SK-N-MC (cell line): Measurements from ENCODE around the gene KIF21B.

Experiments used
- DNase-seq: peaks from one replicate; pipeline ENCODE4 v3.0.0-alpha.2; 2011; ENCODE audit warnings: low read depth, low spot score
- H3K27ac ChIP-seq: fragments of 200-600 bp; sonication (generic); 2 replicates; pipeline ENCODE4 v1.5.1; 2016; ENCODE audit warnings: mixed run types
- H3K36me3 ChIP-seq: fragments of 200-600 bp; sonication (generic); 2 replicates; pipeline ENCODE4 v1.6.1; 2017; ENCODE audit warnings: antibody characterized with exemption, low read length, mixed read lengths; ENCODE audit not compliant: insufficient read depth
- H3K4me3 ChIP-seq: fragments of 200-600 bp; sonication (generic); 2 replicates; pipeline ENCODE4 v1.5.1; 2016
- H3K9ac ChIP-seq: fragments of 200-600 bp; sonication (generic); 2 replicates; pipeline ENCODE4 v1.8.0; 2017; ENCODE audit warnings: mixed run types, mixed read lengths; ENCODE audit not compliant: insufficient read length
- H3K9me3 ChIP-seq: fragments of 200-600 bp; sonication (generic); 2 replicates; pipeline ENCODE4 v1.6.1; 2017; ENCODE audit warnings: low read depth, mild to moderate bottlenecking, antibody characterized with exemption, low read length, moderate library complexity, mixed read lengths
- EZH2 ChIP-seq: fragments of 200-600 bp; sonication (generic); IDR thresholded peaks from one replicate; pipeline ENCODE4 v1.6.1; 2017; ENCODE audit warnings: antibody characterized with exemption
- FOXP2 ChIP-seq: optimal IDR thresholded peaks from 2 replicates; pipeline ENCODE3; 2011; ENCODE audit warnings: mild to moderate bottlenecking, moderate library complexity; ENCODE audit not compliant: insufficient read depth; ENCODE audit errors: extremely low read length, control extremely low read depth
- POLR2AphosphoS5 ChIP-seq: IDR thresholded peaks from 2 replicates; pipeline ENCODE4 v1.6.1; 2012; ENCODE audit warnings: mild to moderate bottlenecking, low read depth, low read length, borderline replicate concordance

Gene KIF21B

DNA sequence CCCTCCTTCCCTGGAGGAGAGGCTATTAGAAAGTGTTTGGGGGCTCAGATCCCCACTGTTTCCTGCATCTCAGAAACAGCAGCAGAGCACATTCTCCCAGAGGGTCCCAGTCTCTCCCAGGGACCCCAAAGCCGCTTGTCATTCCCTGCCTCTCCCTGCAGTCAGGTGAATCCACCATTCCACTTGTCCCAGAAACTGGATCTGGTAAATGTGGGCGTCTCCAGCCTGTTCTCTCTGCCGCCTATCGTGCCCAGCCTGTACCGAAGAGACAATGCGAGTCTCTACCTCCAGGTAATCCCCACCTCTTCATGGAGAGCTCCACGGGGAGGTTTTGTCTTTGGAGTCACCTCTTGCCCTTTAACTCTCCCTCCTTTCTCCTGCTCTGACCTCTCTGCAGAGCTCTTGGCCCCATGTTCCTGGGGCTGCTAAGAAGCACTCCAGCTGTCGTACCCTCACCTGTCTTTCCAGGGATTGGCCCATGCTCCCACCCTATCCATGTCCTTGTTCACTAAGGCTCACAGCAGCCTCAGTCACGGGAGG lies 101.9 kb downstream of the KIF21B start:
- Histone ChIP-seq H3K27ac (no peak overlapping the region), H3K36me3 (no peaks in the 10 kb centered on the region), H3K4me3 (no peak overlapping the region), H3K9ac (no peak overlapping the region), H3K9me3 (no peaks in the 10 kb centered on the region)
- TF ChIP-seq POLR2AphosphoS5 (no peak), EZH2 (no peak), FOXP2 (no peak)
- DNase-seq: no peak
